Aorta (tissue), 5 donors: ENCODE data around the gene PFKM. TPM values are rescaled to one million over a fixed set of nuclear protein-coding genes. Genes with fewer than 3 reads are reported as not detected.

ENCODE experiments used
- ATAC-seq: fragments of 200-7000 bp; cut with Tn5 transposase; one replicate; pipeline ENCODE4 v1.9.1; 2022; ENCODE audit warnings: moderate library complexity; ENCODE audit not compliant: low FRiP score
- DNase-seq, 2 donors: peaks; one replicate each; pipeline ENCODE4 v3.0.0-alpha.2; 2020
- H3K27ac ChIP-seq, 2 donors: one replicate each; pipeline ENCODE4 v1.5.1; 2013; ENCODE audit warnings: low read length in 2 of 2, mild to moderate bottlenecking in 2 of 2, moderate library complexity in 2 of 2, control low read depth in 1 of 2, inconsistent platforms in 1 of 2, low read depth in 1 of 2
- H3K27me3 ChIP-seq, 2 donors: one replicate each; pipeline ENCODE4 v1.6.1; 2013; ENCODE audit warnings: control low read depth in 1 of 2, low read length in 1 of 2, mild to moderate bottlenecking in 1 of 2, moderate library complexity in 1 of 2; ENCODE audit not compliant: insufficient read depth in 2 of 2, control insufficient read depth in 1 of 2
- H3K36me3 ChIP-seq, 2 donors: one replicate each; pipeline ENCODE4 v1.6.1; 2013; ENCODE audit warnings: control low read depth in 1 of 2, low read length in 1 of 2, mild to moderate bottlenecking in 1 of 2; ENCODE audit not compliant: insufficient read depth in 2 of 2, control insufficient read depth in 1 of 2
- H3K4me1 ChIP-seq, 2 donors: one replicate each; pipeline ENCODE4 v1.6.1; 2013; ENCODE audit warnings: low read length in 2 of 2, control low read depth in 1 of 2, mild to moderate bottlenecking in 1 of 2, moderate library complexity in 1 of 2; ENCODE audit not compliant: insufficient read depth in 2 of 2, control insufficient read depth in 1 of 2
- H3K4me3 ChIP-seq, 2 donors: one replicate each; pipeline ENCODE4 v1.5.1; 2013; ENCODE audit warnings: low read length in 2 of 2, control low read depth in 1 of 2, mild to moderate bottlenecking in 1 of 2
- H3K9me3 ChIP-seq: one replicate; pipeline ENCODE4 v1.6.1; 2013; ENCODE audit warnings: mild to moderate bottlenecking, low read length; ENCODE audit not compliant: control insufficient read depth
- WGBS, 2 donors: extraction: QIAGEN DNeasy Blood & Tissue Kit; methylation state at CpG; one replicate each; pipeline ENCODE4 v1.1.7; 2013; 5-methylcytosine and 5-hydroxymethylcytosine counted together
- intact Hi-C, 2 donors: fragments of 100-400 bp; cut with DNase I; formaldehyde crosslinking; loops; one replicate each; pipeline versions ENCODE4 v1.14.2 to v1.15.0; 2022
- polyA plus RNA-seq, 2 donors: library from polyadenylated mRNA; stranded (reverse); fragments of 200-250 nt; gene quantifications; one replicate each; pipeline ENCODE4 v1.2.3, GENCODE V29; 2013
- total RNA-seq, 2 donors: library from RNA; stranded (reverse); fragmentation: NEBNext Ultra II Directional; extraction: Animal tissue kit (Norgen Biotek cat#: 25700); gene quantifications; one replicate each; pipeline ENCODE4 v1.2.1, GENCODE V29; 2021
- donor health status: healthy with polysubstance abuse.
- donor health status: Bipolar disorder and iron deficiency.
- donor health status: DM: no; HTN: no; CAD: no.
- donor health status: DM: no; HTN: no; CAD: no.
- donor health status: DM: yes; HTN: yes; CAD: no.

Gene PFKM
- total and polyA plus RNA-seq, 4 donors: 22.3 to 68.8 (median 55.4) TPM

- intact Hi-C loops: loop anchor here (5.0 kb wide), 2 partner anchors 35 to 50 kb away; partner anchors contain the start of gene SENP1 (in 1 of the 2)
- peak; percentile 99 for ATAC-seq
Measured at GRCh38 chr12:48157018-48157888, 38.1 kb downstream of the PFKM start, which contains the start of gene ASB8. Gene ASB8 (minus strand): TSS chr12:48157515. CDS start chr12:48153496, 4,019 bp downstream.

GRCh38 chr12:48157889-48158370, 38.8 kb downstream of the PFKM start:
- H3K9me3 ChIP-seq: no peaks in the 10 kb centered on the region
- intact Hi-C loops: loop anchor here (5.0 kb wide), 2 partner anchors 36 to 51 kb away; partner anchors contain the start of gene SENP1 (in 1 of the 2)
- ATAC-seq (no peak), DNase-seq (no peak)
- H3K27ac ChIP-seq: peak overlapping the region in 1 of 2 donors; percentile 45
- H3K4me3 ChIP-seq: no peak overlapping the region
- no peaks in the 10 kb centered on the region for H3K27me3 ChIP-seq
- H3K4me1 ChIP-seq: no peaks in the 10 kb centered on the region
- WGBS, 2 donors: 64% methylated on average over 3 of the region's 3 CpGs
- H3K36me3 ChIP-seq: peaks cover 0 to 2% of the 10 kb centered on the region in 2 donors

More at GRCh38 chr12:48157018-48157888, 38.1 kb downstream of the PFKM start, which contains the start of gene ASB8:
- Histone ChIP-seq H3K4me3 (peak within 1 kb of the TSS; percentile 77 to 93), H3K36me3 (peaks cover 0 to 2% of the 10 kb centered on the region in 2 donors), H3K4me1 (no peaks in the 10 kb centered on the region), H3K27ac (peak within 1 kb of the TSS in 1 of 2 donors; percentile 76), H3K9me3 (no peaks in the 10 kb centered on the region), H3K27me3 (no peaks in the 10 kb centered on the region)
- WGBS, 2 donors: 0% methylated on average over 55 to 56 of the region's 56 CpGs
- DNase-seq: peak; percentile 99 to 100

- Histone ChIP-seq H3K9me3 (no peaks in the 10 kb centered on the region), H3K4me3 (no peak overlapping the region), H3K27ac (no peak overlapping the region), H3K4me1 (no peaks in the 10 kb centered on the region), H3K36me3 (no peaks in the 10 kb centered on the region), H3K27me3 (no peaks in the 10 kb centered on the region)
- no peak for ATAC-seq
- WGBS, 2 donors: 73% methylated on average over 5 of the region's 5 CpGs
- no peak for DNase-seq
- intact Hi-C loops: loop anchor here in 1 of 2 donors (10.0 kb wide), 1 partner anchor 195 kb away; the partner anchor contains the start of gene TMEM106C
Measured at GRCh38 chr12:48160046-48160445, 40.9 kb downstream of the PFKM start.

GRCh38 chr12:48160807-48161206, 41.6 kb downstream of the PFKM start:
- H3K4me3 ChIP-seq: no peak overlapping the region
- no peaks in the 10 kb centered on the region for H3K4me1 ChIP-seq
- intact Hi-C loops: loop anchor here in 1 of 2 donors (10.0 kb wide), 1 partner anchor 196 kb away; the partner anchor contains the start of gene TMEM106C
- H3K9me3 ChIP-seq: no peaks in the 10 kb centered on the region
- ATAC-seq (no peak), DNase-seq (no peak)
- H3K27me3 ChIP-seq: no peaks in the 10 kb centered on the region
- WGBS, 2 donors: 31 to 40% methylated on average over 2 of the region's 2 CpGs
- H3K27ac ChIP-seq: no peak overlapping the region
- H3K36me3 ChIP-seq: no peaks in the 10 kb centered on the region

GRCh38 chr12:48163150-48163747, 44.1 kb downstream of the PFKM start:
- intact Hi-C loops: loop anchor here in 1 of 2 donors (10.0 kb wide), 1 partner anchor 198 kb away; the partner anchor contains the start of gene TMEM106C
- no peak for ATAC-seq
- H3K4me1 ChIP-seq: no peaks in the 10 kb centered on the region

GRCh38 chr12:48164451-48164850, 45.3 kb downstream of the PFKM start:
- ATAC-seq (no peak), DNase-seq (no peak)
- WGBS, 2 donors: 67 to 77% methylated on average over 2 of the region's 2 CpGs
- intact Hi-C loops: loop anchor here in 1 of 2 donors (2.0 to 10.0 kb wide), 2 partner anchors 82 to 200 kb away; partner anchors contain the start of gene TMEM106C
- H3K4me1 ChIP-seq: no peaks in the 10 kb centered on the region
- H3K27me3 ChIP-seq: no peaks in the 10 kb centered on the region
- H3K27ac ChIP-seq: no peak overlapping the region
- H3K9me3 ChIP-seq: no peaks in the 10 kb centered on the region
- no peaks in the 10 kb centered on the region for H3K36me3 ChIP-seq
- H3K4me3 ChIP-seq: no peak overlapping the region

More at GRCh38 chr12:48163150-48163747, 44.1 kb downstream of the PFKM start:
- Histone ChIP-seq H3K9me3 (no peaks in the 10 kb centered on the region), H3K4me3 (no peak overlapping the region), H3K36me3 (no peaks in the 10 kb centered on the region), H3K27ac (no peak overlapping the region), H3K27me3 (no peaks in the 10 kb centered on the region)
- 49 to 56% methylated on average over 5 of the region's 5 CpGs for WGBS, 2 donors
- no peak for DNase-seq

GRCh38 chr12:48165089-48165981, 46.2 kb downstream of the PFKM start:
- H3K4me1 ChIP-seq: no peaks in the 10 kb centered on the region
- intact Hi-C loops: loop anchor here (2.0 to 10.0 kb wide), 3 partner anchors 83 to 201 kb away; partner anchors contain the start of gene TMEM106C (in 1 of the 2)
- DNase-seq (no peak), ATAC-seq (peak; percentile 64)
- 13 to 16% methylated on average over 2 of the region's 2 CpGs for WGBS, 2 donors
- no peaks in the 10 kb centered on the region for H3K36me3 ChIP-seq
- H3K4me3 ChIP-seq: no peak overlapping the region
- no peaks in the 10 kb centered on the region for H3K27me3 ChIP-seq
- no peaks in the 10 kb centered on the region for H3K9me3 ChIP-seq
- H3K27ac ChIP-seq: no peak overlapping the region
